Measurements from ENCODE around the gene PAOX.

- TF ChIP-seq CTCF (IDR thresholded peaks at IDR 0.05) (no peak), POLR2A (IDR thresholded peaks at IDR 0.05) (no peak)
Measured at GRCh38 chr10:133440633-133441285, 61.7 kb downstream of the PAOX start.
